Cardiac fibroblast (primary cell): ENCODE measurements around the gene CMC2.

Source experiments
- DNase-seq, 2 donors: peaks; one replicate each; pipeline versions ENCODE4 v3.0.0 to v3.0.0-alpha.2; 2010; ENCODE audit warnings: low read depth in 2 of 2
- H3K4me3 ChIP-seq, 2 donors: replicated peaks in 1 of 2; 1 replicate in 1 of 2; 2 replicates in 1 of 2; pipeline ENCODE4 v1.5.1; 2011; ENCODE audit warnings: low read depth in 2 of 2, low read length in 2 of 2, mild to moderate bottlenecking in 2 of 2, moderate library complexity in 1 of 2
- TF ChIP-seq, protein P1 (sequence below): IDR thresholded peaks from one replicate; pipeline ENCODE4 v1.5.1; 2011; ENCODE audit warnings: low read depth, mild to moderate bottlenecking, low read length, inconsistent platforms

Gene CMC2

DNA sequence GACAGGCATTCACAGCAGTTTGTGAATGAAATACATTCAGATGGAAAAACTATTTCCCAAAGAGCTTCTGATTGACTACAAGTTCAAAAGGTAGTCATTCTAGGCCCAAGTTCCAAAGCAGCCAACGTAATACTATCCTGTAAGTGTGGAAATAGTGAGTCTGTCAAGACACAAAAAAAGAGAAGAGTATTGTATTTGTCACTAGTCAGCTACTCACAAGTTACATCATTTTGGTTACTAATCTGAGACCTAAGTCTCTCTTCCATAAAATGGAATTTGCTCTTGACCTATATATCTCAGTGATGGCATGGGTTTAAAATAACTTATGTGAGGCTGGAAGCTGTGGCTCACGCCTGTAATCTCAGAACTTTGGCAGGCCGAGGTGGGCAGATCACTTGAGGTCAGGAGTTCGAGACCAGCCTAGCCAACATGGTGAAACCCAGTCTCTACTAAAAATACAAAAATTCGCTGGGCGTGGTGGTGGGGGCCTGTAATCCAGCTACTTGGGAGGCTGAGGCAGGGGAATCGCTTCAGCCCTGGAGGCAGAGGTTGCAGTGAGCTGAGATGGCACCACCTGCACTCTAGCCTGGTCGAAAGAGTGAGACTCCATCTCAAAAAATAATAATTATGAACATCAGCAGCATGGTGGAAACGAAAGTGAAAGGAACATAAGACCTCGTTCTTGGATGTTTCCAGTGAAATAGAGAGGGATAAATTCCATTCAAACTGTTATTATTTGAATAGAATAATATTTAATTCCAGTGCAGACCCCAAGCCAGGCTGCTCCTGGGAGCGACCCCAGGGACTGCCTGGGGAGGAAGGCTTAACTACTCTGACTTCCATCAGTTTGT is 2.9 kb downstream of the CMC2 start:
- H3K4me3 ChIP-seq, result peak overlapping the region in 1 of 2 donors; percentile 33
- TF ChIP-seq, protein P1, sequence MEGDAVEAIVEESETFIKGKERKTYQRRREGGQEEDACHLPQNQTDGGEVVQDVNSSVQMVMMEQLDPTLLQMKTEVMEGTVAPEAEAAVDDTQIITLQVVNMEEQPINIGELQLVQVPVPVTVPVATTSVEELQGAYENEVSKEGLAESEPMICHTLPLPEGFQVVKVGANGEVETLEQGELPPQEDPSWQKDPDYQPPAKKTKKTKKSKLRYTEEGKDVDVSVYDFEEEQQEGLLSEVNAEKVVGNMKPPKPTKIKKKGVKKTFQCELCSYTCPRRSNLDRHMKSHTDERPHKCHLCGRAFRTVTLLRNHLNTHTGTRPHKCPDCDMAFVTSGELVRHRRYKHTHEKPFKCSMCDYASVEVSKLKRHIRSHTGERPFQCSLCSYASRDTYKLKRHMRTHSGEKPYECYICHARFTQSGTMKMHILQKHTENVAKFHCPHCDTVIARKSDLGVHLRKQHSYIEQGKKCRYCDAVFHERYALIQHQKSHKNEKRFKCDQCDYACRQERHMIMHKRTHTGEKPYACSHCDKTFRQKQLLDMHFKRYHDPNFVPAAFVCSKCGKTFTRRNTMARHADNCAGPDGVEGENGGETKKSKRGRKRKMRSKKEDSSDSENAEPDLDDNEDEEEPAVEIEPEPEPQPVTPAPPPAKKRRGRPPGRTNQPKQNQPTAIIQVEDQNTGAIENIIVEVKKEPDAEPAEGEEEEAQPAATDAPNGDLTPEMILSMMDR, result no peak
- DNase-seq, result peak; percentile 49 to 71

DNA sequence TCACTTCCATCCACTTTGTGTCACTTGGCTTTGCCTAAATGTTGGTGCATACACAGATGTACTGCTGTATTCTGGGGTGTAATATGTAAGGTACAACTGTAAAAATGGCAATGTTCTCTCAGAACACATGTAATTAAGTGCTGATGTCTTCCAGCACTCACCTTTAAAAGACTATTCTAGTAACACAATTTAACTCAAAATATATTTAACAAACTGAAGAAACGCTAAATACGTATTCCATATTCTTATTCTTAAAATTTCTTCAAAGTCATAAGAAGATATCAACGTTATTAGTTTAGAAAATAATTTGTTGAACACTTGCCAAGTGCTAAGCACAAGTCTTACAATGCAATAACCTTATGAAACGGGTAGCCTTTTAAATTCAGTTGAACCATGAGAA is 3.6 kb downstream of the CMC2 start:
- TF ChIP-seq, protein P1, result no peak
- DNase-seq, result no peak

DNA sequence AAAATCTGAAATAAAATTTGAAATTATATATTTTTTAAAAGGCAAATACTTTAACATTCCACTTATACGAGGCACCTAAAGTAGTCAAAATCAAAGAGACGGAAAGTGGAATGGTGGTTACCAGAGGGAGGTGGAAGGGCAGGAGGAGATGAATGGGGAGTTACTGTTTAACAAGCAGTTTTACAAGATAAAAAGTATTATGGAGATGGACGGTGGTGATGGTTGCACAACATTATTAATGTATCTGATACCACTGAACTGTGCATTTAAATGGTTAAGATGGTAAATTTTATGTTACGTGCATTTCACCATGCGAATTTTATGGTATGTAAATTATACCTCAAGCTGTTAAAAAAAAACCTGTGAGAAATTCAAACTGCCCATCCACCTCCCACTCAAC is 5.4 kb downstream of the CMC2 start:
- TF ChIP-seq, protein P1, result no peak
- no peak overlapping the region for H3K4me3 ChIP-seq

More for the DNA sequence above, 3.6 kb downstream of the CMC2 start:
- no peak overlapping the region for H3K4me3 ChIP-seq

DNA sequence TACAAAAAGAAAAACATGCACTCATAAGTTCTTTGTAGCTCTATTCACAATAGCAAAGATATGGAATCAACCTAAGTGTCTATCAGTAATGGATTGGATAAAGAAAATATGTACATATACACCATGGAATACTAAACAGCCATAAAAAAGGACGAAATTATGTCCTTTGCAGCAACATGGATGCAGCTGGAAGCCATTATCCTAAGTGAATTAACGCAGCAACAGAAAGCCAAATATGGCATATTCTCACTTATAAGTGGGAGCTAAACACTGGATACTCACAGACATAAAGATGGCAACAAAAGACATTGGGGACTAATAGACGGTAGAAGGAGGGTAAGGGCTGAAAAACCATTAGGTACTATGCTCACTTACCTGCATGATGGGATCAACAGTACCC is 5.8 kb downstream of the CMC2 start:
- no peak for DNase-seq
- no peak overlapping the region for H3K4me3 ChIP-seq
- TF ChIP-seq, protein P1, result no peak

More for the DNA sequence above, 5.4 kb downstream of the CMC2 start:
- DNase-seq, result no peak

DNA sequence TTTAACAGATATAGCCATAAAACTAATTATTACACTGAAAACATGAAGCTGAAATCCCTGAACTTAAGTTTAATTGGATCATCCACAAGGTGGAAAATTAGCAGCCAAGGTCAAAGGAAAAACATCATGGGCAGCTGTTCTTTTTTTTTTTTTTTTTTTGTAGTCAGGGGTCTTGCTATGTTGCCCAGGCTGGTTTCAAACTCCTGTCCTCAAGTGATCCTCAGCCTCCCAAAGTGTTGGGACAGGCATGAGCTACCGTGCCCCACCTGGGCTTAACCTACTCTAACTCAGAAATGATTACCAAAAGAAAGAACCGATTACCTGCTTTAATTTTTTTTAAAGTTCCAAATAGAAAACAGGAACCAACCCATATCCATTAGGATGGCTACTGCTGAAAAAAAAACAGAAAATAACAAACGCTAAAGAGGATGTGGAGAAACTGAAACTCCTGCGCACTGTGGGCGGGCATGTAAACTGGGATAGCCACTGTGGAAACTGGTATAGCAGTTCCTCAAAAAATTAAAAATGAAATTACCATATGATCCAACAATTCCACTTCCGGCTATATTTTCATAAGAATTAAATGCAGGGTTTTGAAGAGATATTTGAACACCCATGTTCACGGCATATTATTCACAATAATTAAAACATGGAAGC is 8.6 kb downstream of the CMC2 start:
- DNase-seq, result no peak
- H3K4me3 ChIP-seq, result no peak overlapping the region
- TF ChIP-seq, protein P1, result no peak

DNA sequence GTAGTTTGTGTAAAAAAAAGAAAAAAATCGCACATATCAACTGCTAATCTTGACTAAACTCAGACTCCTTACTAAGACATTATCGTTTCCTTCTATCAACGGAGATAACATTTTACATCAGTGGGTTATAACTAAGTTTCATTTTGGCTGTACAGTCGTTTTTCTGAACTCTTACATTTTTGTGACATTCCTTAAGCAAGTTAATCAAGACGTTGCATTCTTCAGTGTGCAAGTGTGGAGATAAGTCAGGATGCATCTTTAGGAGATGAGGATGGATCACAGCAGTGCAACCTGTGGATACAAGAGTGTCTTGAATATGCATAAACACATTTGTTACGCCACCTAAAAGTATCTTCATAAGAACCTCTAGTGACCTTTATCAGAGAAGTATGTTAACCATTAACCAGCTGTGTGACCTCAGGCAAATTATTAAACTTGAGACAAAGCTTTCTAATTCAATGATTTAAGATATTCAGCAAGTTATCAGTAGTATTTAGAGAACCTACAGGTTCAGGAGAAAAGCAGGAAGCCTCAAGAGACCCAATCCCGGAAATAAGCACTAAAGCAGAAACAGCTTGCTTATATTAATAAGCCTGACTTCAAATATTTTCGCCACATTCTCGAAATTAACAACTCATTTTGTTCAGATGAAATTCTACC is 9.4 kb downstream of the CMC2 start:
- TF ChIP-seq, protein P1, result no peak
- H3K4me3 ChIP-seq, result peak overlapping the region; percentile 6 to 16
- DNase-seq, result peak; percentile 32 to 39
